SU-DHL-6 (cell line): Measurements from ENCODE around the gene EFCAB6.

ENCODE experiments used
- CTCF ChIP-seq: fragments of 200-600 bp; sonication (generic); IDR thresholded peaks from one replicate; pipeline ENCODE4 v1.5.1; 2017; ENCODE audit warnings: antibody characterized with exemption, mild to moderate bottlenecking, low read length, moderate library complexity; ENCODE audit not compliant: insufficient read depth, poor library complexity, severe bottlenecking
- EZH2phosphoT487 ChIP-seq: fragments of 200-600 bp; sonication (generic), shearing (Covaris generic); conservative IDR thresholded peaks from 2 replicates; pipeline ENCODE4 v1.6.1; 2018; ENCODE audit warnings: mild to moderate bottlenecking, antibody characterized with exemption, low read length, moderate library complexity, mixed read lengths

- TF ChIP-seq CTCF (no peak), EZH2phosphoT487 (no peak)
Measured at GRCh38 chr22:43512279-43512678, 299.8 kb downstream of the EFCAB6 start.
